ENCODE data around the gene ACY1. TPM values are rescaled to one million over a fixed set of nuclear protein-coding genes. Genes with fewer than 3 reads are reported as not detected.

The ACY1 gene
- total RNA-seq, 2 donors from 2014 or later: 58.2 to 69.4 TPM

- Histone ChIP-seq H3K4me1 (ENCODE audit: control insufficient read depth, insufficient read depth, low read length) (no peaks in the 10 kb centered on the region), H3K27ac (ENCODE audit: low read depth, low read length) (no peak overlapping the region), H3K27me3 (ENCODE audit: control insufficient read depth, insufficient read depth, low read length, poor library complexity, severe bottlenecking) (no peaks in the 10 kb centered on the region), H3K36me3 (ENCODE audit: control insufficient read depth, insufficient read depth, low read length) (no peaks in the 10 kb centered on the region), H3K9me3 (ENCODE audit: control insufficient read depth, low read length) (no peaks in the 10 kb centered on the region), H3K9ac (ENCODE audit: extremely low read depth, low read length, poor library complexity, severe bottlenecking) (no peak overlapping the region), H3K4me3 (ENCODE audit: low read length) (no peak overlapping the region)
- H3K4me3 Mint-ChIP-seq: no peak overlapping the region
- DNase-seq: no peak
- no peaks in the 10 kb centered on the region for H3K27me3 Mint-ChIP-seq (ENCODE audit: insufficient read depth)
- no peaks in the 10 kb centered on the region for H3K36me3 Mint-ChIP-seq (ENCODE audit: low read depth)
- TF ChIP-seq, protein P1, sequence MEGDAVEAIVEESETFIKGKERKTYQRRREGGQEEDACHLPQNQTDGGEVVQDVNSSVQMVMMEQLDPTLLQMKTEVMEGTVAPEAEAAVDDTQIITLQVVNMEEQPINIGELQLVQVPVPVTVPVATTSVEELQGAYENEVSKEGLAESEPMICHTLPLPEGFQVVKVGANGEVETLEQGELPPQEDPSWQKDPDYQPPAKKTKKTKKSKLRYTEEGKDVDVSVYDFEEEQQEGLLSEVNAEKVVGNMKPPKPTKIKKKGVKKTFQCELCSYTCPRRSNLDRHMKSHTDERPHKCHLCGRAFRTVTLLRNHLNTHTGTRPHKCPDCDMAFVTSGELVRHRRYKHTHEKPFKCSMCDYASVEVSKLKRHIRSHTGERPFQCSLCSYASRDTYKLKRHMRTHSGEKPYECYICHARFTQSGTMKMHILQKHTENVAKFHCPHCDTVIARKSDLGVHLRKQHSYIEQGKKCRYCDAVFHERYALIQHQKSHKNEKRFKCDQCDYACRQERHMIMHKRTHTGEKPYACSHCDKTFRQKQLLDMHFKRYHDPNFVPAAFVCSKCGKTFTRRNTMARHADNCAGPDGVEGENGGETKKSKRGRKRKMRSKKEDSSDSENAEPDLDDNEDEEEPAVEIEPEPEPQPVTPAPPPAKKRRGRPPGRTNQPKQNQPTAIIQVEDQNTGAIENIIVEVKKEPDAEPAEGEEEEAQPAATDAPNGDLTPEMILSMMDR (conservative IDR thresholded peaks at IDR 0.05): no peak
- H3K4me1 Mint-ChIP-seq: no peaks in the 10 kb centered on the region
- H3K9me3 Mint-ChIP-seq: no peaks in the 10 kb centered on the region
- H3K27ac Mint-ChIP-seq: no peak overlapping the region
- 89 to 96% methylated on average over 2 to 5 of the region's 5 CpGs for WGBS, 2 experiments (ENCODE audit: insufficient coverage in 1 of 2, insufficient read length in 1 of 2)
These were observed 50.9 kb downstream of the ACY1 start for GRCh38 chr3:52034212-52034611.

GRCh38 chr3:52034651-52035050 is 51.3 kb downstream of the ACY1 start:
- no peak overlapping the region for H3K9ac ChIP-seq (ENCODE audit: extremely low read depth, low read length, poor library complexity, severe bottlenecking)
- Mint-ChIP-seq H3K27me3 (ENCODE audit: insufficient read depth) (no peaks in the 10 kb centered on the region), H3K4me3 (no peak overlapping the region), H3K4me1 (no peaks in the 10 kb centered on the region), H3K9me3 (no peaks in the 10 kb centered on the region), H3K27ac (no peak overlapping the region), H3K36me3 (ENCODE audit: low read depth) (no peaks in the 10 kb centered on the region)
- DNase-seq: no peak
- 88 to 100% methylated on average over 2 to 3 of the region's 3 CpGs for WGBS, 2 experiments (ENCODE audit: insufficient coverage in 1 of 2, insufficient read length in 1 of 2)
- no peaks in the 10 kb centered on the region for H3K4me1 ChIP-seq (ENCODE audit: control insufficient read depth, insufficient read depth, low read length)
- no peaks in the 10 kb centered on the region for H3K9me3 ChIP-seq (ENCODE audit: control insufficient read depth, low read length)
- H3K27ac ChIP-seq (ENCODE audit: low read depth, low read length): no peak overlapping the region
- H3K4me3 ChIP-seq (ENCODE audit: low read length): no peak overlapping the region
- no peaks in the 10 kb centered on the region for H3K36me3 ChIP-seq (ENCODE audit: control insufficient read depth, insufficient read depth, low read length)
- TF ChIP-seq, protein P1 (conservative IDR thresholded peaks at IDR 0.05): no peak
- H3K27me3 ChIP-seq (ENCODE audit: control insufficient read depth, insufficient read depth, low read length, poor library complexity, severe bottlenecking): no peaks in the 10 kb centered on the region

GRCh38 chr3:52036222-52036694 is 52.9 kb downstream of the ACY1 start:
- no peaks in the 10 kb centered on the region for H3K9me3 ChIP-seq (ENCODE audit: control insufficient read depth, low read length)
- H3K27me3 Mint-ChIP-seq (ENCODE audit: insufficient read depth): no peaks in the 10 kb centered on the region
- TF ChIP-seq, protein P1 (conservative IDR thresholded peaks at IDR 0.05): no peak
- H3K9me3 Mint-ChIP-seq: no peaks in the 10 kb centered on the region
- peaks cover 5% of the 10 kb centered on the region for H3K4me1 Mint-ChIP-seq
- no peaks in the 10 kb centered on the region for H3K27me3 ChIP-seq (ENCODE audit: control insufficient read depth, insufficient read depth, low read length, poor library complexity, severe bottlenecking)
- no peak overlapping the region for H3K9ac ChIP-seq (ENCODE audit: extremely low read depth, low read length, poor library complexity, severe bottlenecking)
- no peak overlapping the region for H3K4me3 ChIP-seq (ENCODE audit: low read length)
- no peak overlapping the region for H3K27ac ChIP-seq (ENCODE audit: low read depth, low read length)
- H3K4me3 Mint-ChIP-seq: no peak overlapping the region
- DNase-seq: no peak
- H3K4me1 ChIP-seq (ENCODE audit: control insufficient read depth, insufficient read depth, low read length): no peaks in the 10 kb centered on the region
- H3K36me3 ChIP-seq (ENCODE audit: control insufficient read depth, insufficient read depth, low read length): no peaks in the 10 kb centered on the region
- no peak overlapping the region for H3K27ac Mint-ChIP-seq
- WGBS, 2 experiments (ENCODE audit: insufficient coverage in 1 of 2, insufficient read length in 1 of 2): 90 to 92% methylated on average over 2 to 5 of the region's 5 CpGs
- no peaks in the 10 kb centered on the region for H3K36me3 Mint-ChIP-seq (ENCODE audit: low read depth)

Measured in endodermal cell (in vitro differentiated cells).